ENCODE measurements around the gene TMEM164. TPM values are rescaled to one million over a fixed set of nuclear protein-coding genes. Genes with fewer than 3 reads are reported as not detected.

The TMEM164 gene
- total RNA-seq, 3 donors from 2014 or later (not counting 1 experiment from before 2014, with no cell fraction given), result 18.9 to 80.6 (median 30.6) TPM

DNA sequence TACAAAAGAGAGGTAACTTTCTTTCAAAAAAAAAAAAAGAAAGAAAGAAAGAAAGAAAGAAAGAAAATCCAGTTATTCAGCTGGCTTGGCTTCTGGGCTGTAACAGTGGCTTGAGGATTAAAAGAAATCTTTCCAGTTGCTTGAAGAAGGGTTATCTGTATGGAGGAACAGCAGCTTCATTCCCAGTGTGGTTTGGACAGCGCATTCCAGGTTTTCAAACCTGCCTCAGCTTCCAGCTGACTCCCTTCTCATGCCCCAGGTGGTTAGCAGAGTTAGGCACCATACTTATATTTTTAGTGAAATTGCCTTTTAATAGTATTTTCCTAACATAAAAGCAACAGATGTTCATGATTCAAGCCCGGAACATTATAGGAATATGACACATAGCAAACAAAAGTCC is 48.6 kb downstream of the TMEM164 start:
- WGBS (ENCODE audit: insufficient coverage), result 100% methylated on average over 1 of the region's 2 CpGs
- Histone ChIP-seq H3K36me3 (ENCODE audit: control insufficient read depth, insufficient read depth, low read length) (peaks cover 2% of the 10 kb centered on the region), H3K4me1 (ENCODE audit: control insufficient read depth, insufficient read depth, low read length) (no peaks in the 10 kb centered on the region), H3K27ac (ENCODE audit: low read length) (no peak overlapping the region), H3K9me3 (ENCODE audit: control insufficient read depth, insufficient read depth, low read length) (no peaks in the 10 kb centered on the region), H3K4me3 (ENCODE audit: low read length) (no peak overlapping the region), H3K27me3 (ENCODE audit: control insufficient read depth, insufficient read depth, low read length) (no peaks in the 10 kb centered on the region)
- Mint-ChIP-seq H3K27ac (no peak overlapping the region), H3K27me3 (ENCODE audit: low read depth in 2 of 2) (peaks cover 0 to 6% of the 10 kb centered on the region in 2 donors), H3K4me1 (peaks cover 4 to 15% of the 10 kb centered on the region in 2 donors), H3K36me3 (peaks cover 6% of the 10 kb centered on the region), H3K9me3 (no peaks in the 10 kb centered on the region), H3K4me3 (no peak overlapping the region)
- TF ChIP-seq, protein P1, sequence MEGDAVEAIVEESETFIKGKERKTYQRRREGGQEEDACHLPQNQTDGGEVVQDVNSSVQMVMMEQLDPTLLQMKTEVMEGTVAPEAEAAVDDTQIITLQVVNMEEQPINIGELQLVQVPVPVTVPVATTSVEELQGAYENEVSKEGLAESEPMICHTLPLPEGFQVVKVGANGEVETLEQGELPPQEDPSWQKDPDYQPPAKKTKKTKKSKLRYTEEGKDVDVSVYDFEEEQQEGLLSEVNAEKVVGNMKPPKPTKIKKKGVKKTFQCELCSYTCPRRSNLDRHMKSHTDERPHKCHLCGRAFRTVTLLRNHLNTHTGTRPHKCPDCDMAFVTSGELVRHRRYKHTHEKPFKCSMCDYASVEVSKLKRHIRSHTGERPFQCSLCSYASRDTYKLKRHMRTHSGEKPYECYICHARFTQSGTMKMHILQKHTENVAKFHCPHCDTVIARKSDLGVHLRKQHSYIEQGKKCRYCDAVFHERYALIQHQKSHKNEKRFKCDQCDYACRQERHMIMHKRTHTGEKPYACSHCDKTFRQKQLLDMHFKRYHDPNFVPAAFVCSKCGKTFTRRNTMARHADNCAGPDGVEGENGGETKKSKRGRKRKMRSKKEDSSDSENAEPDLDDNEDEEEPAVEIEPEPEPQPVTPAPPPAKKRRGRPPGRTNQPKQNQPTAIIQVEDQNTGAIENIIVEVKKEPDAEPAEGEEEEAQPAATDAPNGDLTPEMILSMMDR (IDR thresholded peaks at IDR 0.05), result no peak
- intact Hi-C loops (cut with micrococcal nuclease), result no loop called here
- no peak for ATAC-seq
- DNase-seq, result no peak

DNA sequence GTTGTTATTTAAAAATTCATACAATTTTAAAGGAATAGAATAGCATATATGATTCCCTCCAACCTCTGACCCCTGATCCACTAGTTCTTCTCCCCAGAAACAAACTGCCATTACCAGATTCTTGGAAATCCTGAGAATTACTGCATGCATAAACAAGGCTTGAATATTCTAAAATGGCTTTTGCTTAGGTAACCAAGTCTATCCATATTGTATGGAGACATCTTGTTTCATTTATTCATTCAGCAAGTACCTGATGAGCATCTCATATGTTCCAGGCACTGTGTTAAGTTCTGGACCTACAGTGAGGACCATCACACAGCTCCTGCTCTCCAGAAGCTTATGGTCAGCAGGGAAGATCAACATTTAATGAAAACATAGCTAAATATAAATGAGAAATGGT is 49.4 kb downstream of the TMEM164 start:
- Mint-ChIP-seq H3K27ac (no peak overlapping the region), H3K36me3 (peaks cover 6% of the 10 kb centered on the region)
- TF ChIP-seq, protein P1 (IDR thresholded peaks at IDR 0.05), result no peak

DNA sequence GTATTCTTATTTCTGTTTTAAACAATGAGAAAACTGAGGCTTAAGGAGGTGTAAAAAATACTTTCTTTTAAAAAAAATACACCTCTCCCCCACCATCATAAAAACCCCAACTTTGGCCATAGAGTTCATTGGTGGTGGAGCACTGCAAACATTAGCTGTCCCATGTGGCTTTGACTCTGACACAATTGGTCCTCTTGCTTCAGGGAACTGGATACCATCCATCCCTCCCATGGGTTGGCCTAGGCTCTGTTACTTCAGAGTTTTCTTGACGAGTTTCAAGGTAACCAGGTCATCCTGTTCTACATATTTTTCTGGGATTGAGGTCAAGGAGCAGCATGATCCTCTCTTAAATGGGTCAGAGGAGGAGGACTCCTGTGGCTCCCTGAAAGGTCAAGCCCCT is 50.5 kb downstream of the TMEM164 start:
- no peaks in the 10 kb centered on the region for H3K4me1 ChIP-seq (ENCODE audit: control insufficient read depth, insufficient read depth, low read length)
- no peak overlapping the region for H3K27ac Mint-ChIP-seq
- TF ChIP-seq, protein P1 (IDR thresholded peaks at IDR 0.05), result no peak
- intact Hi-C loops (cut with micrococcal nuclease), result no loop called here
- no peak overlapping the region for H3K4me3 Mint-ChIP-seq
- H3K4me1 Mint-ChIP-seq, result peaks cover 0 to 14% of the 10 kb centered on the region in 2 donors
- peaks cover 2% of the 10 kb centered on the region for H3K36me3 ChIP-seq (ENCODE audit: control insufficient read depth, insufficient read depth, low read length)
- no peaks in the 10 kb centered on the region for H3K9me3 ChIP-seq (ENCODE audit: control insufficient read depth, insufficient read depth, low read length)
- peaks cover 0 to 6% of the 10 kb centered on the region in 2 donors for H3K27me3 Mint-ChIP-seq (ENCODE audit: low read depth in 2 of 2)
- H3K9me3 Mint-ChIP-seq, result no peaks in the 10 kb centered on the region
- H3K4me3 ChIP-seq (ENCODE audit: low read length), result no peak overlapping the region
- 100% methylated on average over 1 of the region's 1 CpG for WGBS (ENCODE audit: insufficient coverage)
- H3K36me3 Mint-ChIP-seq, result peaks cover 6% of the 10 kb centered on the region
- ATAC-seq (no peak), DNase-seq (no peak)
- no peaks in the 10 kb centered on the region for H3K27me3 ChIP-seq (ENCODE audit: control insufficient read depth, insufficient read depth, low read length)
- H3K27ac ChIP-seq (ENCODE audit: low read length), result no peak overlapping the region

More for the DNA sequence above, 49.4 kb downstream of the TMEM164 start:
- peaks cover 0 to 6% of the 10 kb centered on the region in 2 donors for H3K27me3 Mint-ChIP-seq (ENCODE audit: low read depth in 2 of 2)
- ATAC-seq (no peak), DNase-seq (no peak)
- Histone ChIP-seq H3K9me3 (ENCODE audit: control insufficient read depth, insufficient read depth, low read length) (no peaks in the 10 kb centered on the region), H3K27me3 (ENCODE audit: control insufficient read depth, insufficient read depth, low read length) (no peaks in the 10 kb centered on the region), H3K4me1 (ENCODE audit: control insufficient read depth, insufficient read depth, low read length) (no peaks in the 10 kb centered on the region), H3K27ac (ENCODE audit: low read length) (no peak overlapping the region), H3K4me3 (ENCODE audit: low read length) (no peak overlapping the region), H3K36me3 (ENCODE audit: control insufficient read depth, insufficient read depth, low read length) (peaks cover 2% of the 10 kb centered on the region)
- no peak overlapping the region for H3K4me3 Mint-ChIP-seq
- H3K9me3 Mint-ChIP-seq, result no peaks in the 10 kb centered on the region
- peaks cover 3 to 15% of the 10 kb centered on the region in 2 donors for H3K4me1 Mint-ChIP-seq
- intact Hi-C loops (cut with micrococcal nuclease), result no loop called here

DNA sequence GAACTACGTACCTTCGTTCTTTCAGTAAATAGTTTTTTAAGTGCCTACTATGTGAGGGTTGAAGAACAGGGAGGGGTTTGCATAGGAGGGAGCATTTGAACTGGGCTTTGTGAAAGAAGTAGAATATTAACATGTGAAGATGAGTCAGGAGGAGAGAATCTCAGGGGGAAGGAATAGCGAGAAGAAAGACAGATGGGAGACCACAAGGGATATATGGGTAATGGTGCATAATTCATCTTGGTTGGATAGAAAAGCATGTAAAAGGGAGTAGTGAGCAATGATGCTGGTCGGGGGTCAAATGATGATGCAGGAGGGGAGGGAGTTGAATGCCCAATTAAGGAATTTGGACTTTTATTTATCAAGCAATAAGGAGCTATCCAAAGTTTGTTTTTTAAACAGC is 52.7 kb downstream of the TMEM164 start:
- ATAC-seq (no peak), DNase-seq (no peak)
- Mint-ChIP-seq H3K27ac (no peak overlapping the region), H3K4me3 (no peak overlapping the region), H3K4me1 (peaks cover 0 to 15% of the 10 kb centered on the region in 2 donors), H3K36me3 (peaks cover 6% of the 10 kb centered on the region), H3K9me3 (no peaks in the 10 kb centered on the region), H3K27me3 (ENCODE audit: low read depth in 2 of 2) (peaks cover 0 to 6% of the 10 kb centered on the region in 2 donors)
- Histone ChIP-seq H3K4me1 (ENCODE audit: control insufficient read depth, insufficient read depth, low read length) (no peaks in the 10 kb centered on the region), H3K9me3 (ENCODE audit: control insufficient read depth, insufficient read depth, low read length) (no peaks in the 10 kb centered on the region), H3K27me3 (ENCODE audit: control insufficient read depth, insufficient read depth, low read length) (no peaks in the 10 kb centered on the region), H3K27ac (ENCODE audit: low read length) (no peak overlapping the region), H3K4me3 (ENCODE audit: low read length) (no peak overlapping the region), H3K36me3 (ENCODE audit: control insufficient read depth, insufficient read depth, low read length) (peaks cover 2% of the 10 kb centered on the region)
- intact Hi-C loops (cut with micrococcal nuclease), result no loop called here
- 95% methylated on average over 4 of the region's 4 CpGs for WGBS (ENCODE audit: insufficient coverage)
- TF ChIP-seq, protein P1 (IDR thresholded peaks at IDR 0.05), result no peak
